CD4-positive, alpha-beta T cell treated with Interferon alpha-2 for 1 hour (primary cell): Measurements from ENCODE around the gene SLC22A14.

Experiments used
- DNase-seq, 2 donors: peaks; one replicate each; pipeline ENCODE4 v3.0.0-alpha.2; 2020 to 2022

The SLC22A14 gene

GRCh38 chr3:38346587-38347410, 64.7 kb downstream of the SLC22A14 start, which contains the start of gene XYLB:
TSS of gene XYLB (plus strand) at chr3:38346785. CDS start at chr3:38346869, 84 bp downstream.
- DNase-seq: peak; percentile 67 to 79

GRCh38 chr3:38347421-38348200, 65.5 kb downstream of the SLC22A14 start:
- no peak for DNase-seq

- peak in 1 of 2 donors; percentile 17 for DNase-seq
Observed at GRCh38 chr3:38348903-38349302, 66.8 kb downstream of the SLC22A14 start.

- no peak for DNase-seq
Observed at GRCh38 chr3:38349684-38350359, 67.7 kb downstream of the SLC22A14 start.

GRCh38 chr3:38353151-38353550, 71.1 kb downstream of the SLC22A14 start:
- DNase-seq: no peak

- DNase-seq: no peak
Observed at GRCh38 chr3:38354588-38355330, 72.7 kb downstream of the SLC22A14 start.

GRCh38 chr3:38359038-38359437, 76.9 kb downstream of the SLC22A14 start:
- no peak for DNase-seq

- no peak for DNase-seq
Observed at GRCh38 chr3:38360345-38360744, 78.3 kb downstream of the SLC22A14 start.

GRCh38 chr3:38361496-38361895, 79.4 kb downstream of the SLC22A14 start:
- no peak for DNase-seq

GRCh38 chr3:38362825-38363224, 80.7 kb downstream of the SLC22A14 start:
- DNase-seq: no peak

GRCh38 chr3:38364721-38365400, 82.8 kb downstream of the SLC22A14 start:
- no peak for DNase-seq

- no peak for DNase-seq
Observed at GRCh38 chr3:38365469-38366062, 83.5 kb downstream of the SLC22A14 start.

GRCh38 chr3:38366082-38366481, 84.0 kb downstream of the SLC22A14 start:
- no peak for DNase-seq

GRCh38 chr3:38367779-38368178, 85.7 kb downstream of the SLC22A14 start:
- no peak for DNase-seq
